Fibroblast of pulmonary artery (primary cell): Measurements from ENCODE around the gene BUB1B.

Source experiments
- DNase-seq: peaks from one replicate; pipeline ENCODE4 v3.0.0-alpha.2; 2010; ENCODE audit warnings: low read depth
- H3K4me3 ChIP-seq: replicated peaks from 2 replicates; pipeline ENCODE4 v1.5.1; 2011; ENCODE audit warnings: low read depth, mild to moderate bottlenecking, control low read depth, low read length, moderate library complexity
- TF ChIP-seq, protein P1 (sequence below): IDR thresholded peaks from 2 replicates; pipeline ENCODE4 v1.5.1; 2011; ENCODE audit warnings: mild to moderate bottlenecking, control low read depth, low read length, inconsistent platforms; ENCODE audit errors: missing control alignments

The BUB1B gene

DNA sequence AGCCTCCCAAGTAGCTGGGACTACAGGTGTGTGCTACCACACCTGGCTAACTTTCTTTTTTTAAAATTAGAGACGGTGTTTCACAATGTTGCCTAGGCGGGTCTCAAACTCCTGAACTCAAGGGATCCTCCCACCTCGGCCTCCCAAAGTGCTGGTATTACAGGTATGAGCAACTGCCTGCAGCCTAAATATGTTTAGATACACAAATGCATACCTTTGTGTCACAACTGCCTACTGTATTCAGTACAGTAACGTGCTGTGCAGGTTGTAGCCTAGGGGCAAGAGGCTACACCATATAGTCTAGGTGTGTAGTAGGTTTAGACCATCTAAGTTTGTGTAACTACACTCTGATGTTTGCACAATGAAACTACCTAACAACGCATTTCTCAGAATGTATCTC is 68.4 kb downstream of the BUB1B start:
- H3K4me3 ChIP-seq = no peak overlapping the region
- DNase-seq = no peak
- TF ChIP-seq, protein P1, sequence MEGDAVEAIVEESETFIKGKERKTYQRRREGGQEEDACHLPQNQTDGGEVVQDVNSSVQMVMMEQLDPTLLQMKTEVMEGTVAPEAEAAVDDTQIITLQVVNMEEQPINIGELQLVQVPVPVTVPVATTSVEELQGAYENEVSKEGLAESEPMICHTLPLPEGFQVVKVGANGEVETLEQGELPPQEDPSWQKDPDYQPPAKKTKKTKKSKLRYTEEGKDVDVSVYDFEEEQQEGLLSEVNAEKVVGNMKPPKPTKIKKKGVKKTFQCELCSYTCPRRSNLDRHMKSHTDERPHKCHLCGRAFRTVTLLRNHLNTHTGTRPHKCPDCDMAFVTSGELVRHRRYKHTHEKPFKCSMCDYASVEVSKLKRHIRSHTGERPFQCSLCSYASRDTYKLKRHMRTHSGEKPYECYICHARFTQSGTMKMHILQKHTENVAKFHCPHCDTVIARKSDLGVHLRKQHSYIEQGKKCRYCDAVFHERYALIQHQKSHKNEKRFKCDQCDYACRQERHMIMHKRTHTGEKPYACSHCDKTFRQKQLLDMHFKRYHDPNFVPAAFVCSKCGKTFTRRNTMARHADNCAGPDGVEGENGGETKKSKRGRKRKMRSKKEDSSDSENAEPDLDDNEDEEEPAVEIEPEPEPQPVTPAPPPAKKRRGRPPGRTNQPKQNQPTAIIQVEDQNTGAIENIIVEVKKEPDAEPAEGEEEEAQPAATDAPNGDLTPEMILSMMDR = no peak

DNA sequence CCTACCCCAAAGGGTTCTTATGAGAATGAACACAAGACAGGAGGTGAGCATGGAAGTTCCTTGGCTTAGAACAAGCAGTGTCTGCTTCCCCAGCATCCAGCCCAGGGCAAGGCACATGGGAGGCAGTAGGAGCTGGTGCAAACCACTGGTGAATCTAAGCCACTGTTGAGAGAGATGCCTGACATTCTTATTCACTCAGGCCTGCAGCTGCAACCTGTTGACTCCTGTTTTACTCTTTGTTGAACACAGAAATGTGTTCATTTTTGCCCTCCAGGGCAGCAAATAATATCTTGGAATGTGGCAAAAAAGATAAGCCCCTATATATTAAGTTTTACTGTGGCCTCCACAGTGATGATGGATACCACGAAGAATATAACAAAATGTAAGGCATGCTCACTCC is 69.1 kb downstream of the BUB1B start:
- no peak overlapping the region for H3K4me3 ChIP-seq
- TF ChIP-seq, protein P1 = no peak
- DNase-seq = no peak

DNA sequence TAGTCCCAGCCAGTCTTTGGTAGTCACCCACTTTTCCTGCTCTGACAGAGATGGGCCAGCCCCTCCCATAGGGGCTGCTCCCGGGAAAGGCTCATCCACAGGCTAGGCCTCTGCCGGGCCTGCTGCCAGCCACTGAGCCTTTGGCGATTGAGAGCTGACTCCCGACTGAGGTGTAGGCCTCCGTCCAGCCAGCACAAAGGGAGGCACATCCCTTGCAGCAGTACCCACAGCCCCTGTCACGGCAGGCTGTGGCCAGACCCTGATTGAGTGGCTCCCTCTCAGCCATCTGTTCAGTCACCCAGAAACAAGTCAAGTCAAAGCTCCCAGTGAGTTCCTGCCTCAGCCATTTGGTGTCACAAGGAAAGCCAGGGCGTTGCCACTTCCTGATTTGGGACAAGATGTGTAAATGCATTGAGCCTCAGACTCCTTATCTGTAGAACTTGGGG is 71.8 kb downstream of the BUB1B start:
- H3K4me3 ChIP-seq = no peak overlapping the region
- TF ChIP-seq, protein P1 = no peak
- DNase-seq = peak; percentile 28

DNA sequence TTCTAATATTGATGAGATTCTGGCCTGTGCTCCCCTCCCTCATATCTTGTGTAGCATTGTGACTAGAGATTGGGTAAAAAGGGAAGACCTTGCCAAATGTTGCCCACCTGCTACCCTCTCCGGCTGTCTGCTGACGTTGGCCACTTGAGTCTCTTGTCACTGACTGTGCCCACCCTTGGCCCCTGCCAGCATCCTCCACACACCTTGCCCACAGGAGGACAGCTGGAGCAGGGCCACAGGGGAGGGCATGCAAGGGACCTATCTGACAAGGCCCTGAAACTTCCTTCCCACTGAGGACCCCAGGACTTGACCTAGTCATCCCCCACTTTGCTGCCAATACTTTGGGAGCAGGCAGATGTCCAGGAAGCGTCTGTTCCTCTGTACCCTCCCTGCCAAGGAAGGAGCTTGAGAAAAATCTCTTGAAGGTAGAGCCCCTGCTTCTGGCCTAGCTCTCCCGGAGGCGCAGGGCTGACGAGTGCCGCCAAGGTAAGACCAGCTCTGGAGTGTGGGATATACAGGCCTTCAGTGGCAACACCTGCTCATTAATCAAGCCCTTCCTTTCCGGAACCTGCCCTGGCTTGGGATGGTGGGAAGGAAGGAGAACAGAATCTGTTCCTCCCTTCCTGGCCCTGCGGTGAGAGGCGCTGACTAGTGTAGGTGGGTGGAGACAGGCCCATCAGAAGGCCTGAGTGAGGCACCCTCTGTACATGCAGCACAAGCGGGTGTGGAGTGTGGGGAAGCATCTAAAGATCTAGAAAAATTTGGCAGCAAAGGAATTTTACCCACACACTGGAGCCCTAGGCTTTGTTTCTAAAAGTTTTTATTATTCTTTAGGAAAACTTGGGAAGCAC is 73.1 kb downstream of the BUB1B start:
- TF ChIP-seq, protein P1 = no peak
- no peak overlapping the region for H3K4me3 ChIP-seq
- DNase-seq = no peak

DNA sequence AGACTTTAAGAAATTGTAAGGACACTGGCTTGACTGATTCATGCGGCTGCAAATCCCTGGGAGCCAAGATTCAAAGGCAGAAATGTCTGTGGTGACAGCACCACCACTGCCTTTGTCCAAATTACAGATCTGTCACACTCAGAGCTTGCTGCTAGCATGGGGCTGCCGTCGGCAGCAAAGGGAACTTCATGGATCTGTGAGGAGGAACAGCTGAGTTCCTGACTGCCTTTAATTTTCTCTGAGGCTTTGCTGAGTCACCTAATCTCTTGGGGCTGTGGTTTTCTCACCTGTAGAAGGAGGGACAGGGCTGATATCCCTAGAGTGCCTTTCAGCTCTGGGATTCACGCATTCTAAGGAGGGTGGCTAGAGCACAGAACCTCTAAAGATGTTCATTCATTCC is 73.9 kb downstream of the BUB1B start:
- DNase-seq = no peak
- TF ChIP-seq, protein P1 = no peak

DNA sequence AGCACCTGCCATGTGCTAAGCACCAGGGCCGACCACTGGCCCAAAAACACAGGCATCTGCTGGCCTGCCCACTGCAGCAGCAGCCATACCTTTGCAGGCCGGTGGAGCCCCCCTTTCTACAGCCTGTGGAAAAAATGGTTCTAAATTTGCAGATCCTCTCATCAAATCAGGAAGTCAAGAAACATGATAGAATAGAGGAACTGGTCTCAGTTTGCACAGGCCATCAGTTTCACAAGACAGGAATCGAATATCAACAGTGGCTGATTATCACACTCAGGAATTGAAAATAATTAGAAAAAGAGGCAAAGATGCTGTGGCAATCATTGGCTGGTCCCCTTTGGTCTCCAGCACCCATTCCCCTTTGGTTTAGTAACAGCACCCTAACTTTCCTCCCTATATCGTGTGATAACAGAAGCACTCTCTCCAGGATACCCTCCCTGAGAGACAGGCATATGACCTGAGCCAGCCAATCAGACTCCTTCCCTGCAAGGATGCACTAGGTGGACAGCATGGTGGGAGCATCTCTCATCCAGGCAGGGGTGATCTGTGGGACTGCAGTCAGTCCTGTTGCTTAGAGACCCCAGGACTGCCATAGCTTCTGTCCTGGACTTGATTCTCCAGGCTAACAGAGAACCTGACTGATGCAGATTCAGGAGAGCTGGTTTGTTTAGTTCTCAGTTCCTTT is 74.5 kb downstream of the BUB1B start:
- TF ChIP-seq, protein P1 = no peak
- no peak overlapping the region for H3K4me3 ChIP-seq
- no peak for DNase-seq

More for the DNA sequence above, 73.9 kb downstream of the BUB1B start:
- no peak overlapping the region for H3K4me3 ChIP-seq
